Astrocyte (in vitro differentiated cells and primary cell): ENCODE measurements around the gene FGFRL1. TPM values are rescaled to one million over a fixed set of nuclear protein-coding genes. Genes with fewer than 3 reads are reported as not detected.

ENCODE experiments used
- DNase-seq: peaks from one replicate; pipeline ENCODE4 v3.0.0-alpha.2; 2010; ENCODE audit warnings: low read depth
- FAIRE-seq: peaks from 2 replicates; lab custom pipeline; 2011; peaks lifted over from hg19 to GRCh38; lab: Jason Lieb, UNC
- H2AFZ ChIP-seq: 2 replicates; pipeline ENCODE4 v1.6.0; 2012; ENCODE audit warnings: low read depth, low read length, inconsistent platforms
- H3K27ac ChIP-seq: 2 replicates; pipeline ENCODE4 v1.5.1; 2011; ENCODE audit warnings: low read depth, low read length, inconsistent platforms
- H3K27me3 ChIP-seq: 2 replicates; pipeline ENCODE4 v1.6.0; 2011; ENCODE audit warnings: low read length, inconsistent platforms; ENCODE audit not compliant: insufficient read depth
- H3K36me3 ChIP-seq: 2 replicates; pipeline ENCODE4 v1.5.1; 2011; ENCODE audit warnings: low read length, inconsistent platforms; ENCODE audit not compliant: insufficient read depth
- H3K4me1 ChIP-seq: 2 replicates; pipeline ENCODE4 v1.5.1; 2011; ENCODE audit warnings: low read length, inconsistent platforms; ENCODE audit not compliant: insufficient read depth
- H3K4me2 ChIP-seq: 2 replicates; pipeline ENCODE4 v1.6.0; 2012; ENCODE audit warnings: low read length, inconsistent platforms
- H3K4me3 ChIP-seq: 2 replicates; pipeline ENCODE4 v1.5.1; 2011; ENCODE audit warnings: low read depth, mild to moderate bottlenecking, low read length, inconsistent platforms; ENCODE audit not compliant: insufficient read depth
- H3K79me2 ChIP-seq: 2 replicates; pipeline ENCODE4 v1.6.0; 2012; ENCODE audit warnings: mild to moderate bottlenecking, low read length, inconsistent platforms; ENCODE audit not compliant: insufficient read depth
- H3K9ac ChIP-seq: 2 replicates; pipeline ENCODE4 v1.6.0; 2012; ENCODE audit warnings: mild to moderate bottlenecking, low read length, inconsistent platforms
- H3K9me3 ChIP-seq: 2 replicates; pipeline ENCODE4 v1.5.1; 2012; ENCODE audit warnings: low read depth, mild to moderate bottlenecking, low read length, inconsistent platforms; ENCODE audit not compliant: insufficient read depth
- H4K20me1 ChIP-seq: 2 replicates; pipeline ENCODE4 v1.6.0; 2012; ENCODE audit warnings: low read length, inconsistent platforms; ENCODE audit not compliant: insufficient read depth
- H3K27ac Mint-ChIP-seq: one replicate; pipeline ENCODE4 v1.8.0; 2021; ENCODE audit warnings: mild to moderate bottlenecking, mixed read lengths; ENCODE audit not compliant: unreplicated experiment
- H3K27me3 Mint-ChIP-seq: one replicate; pipeline ENCODE4 v1.8.0; 2021; ENCODE audit warnings: low read depth, mixed read lengths; ENCODE audit not compliant: unreplicated experiment
- H3K36me3 Mint-ChIP-seq: one replicate; pipeline ENCODE4 v1.8.0; 2021; ENCODE audit warnings: low read depth, mixed read lengths; ENCODE audit not compliant: unreplicated experiment
- H3K4me1 Mint-ChIP-seq: one replicate; pipeline ENCODE4 v1.8.0; 2021; ENCODE audit warnings: low read depth, mixed read lengths; ENCODE audit not compliant: unreplicated experiment
- H3K4me3 Mint-ChIP-seq: one replicate; pipeline ENCODE4 v1.8.0; 2021; ENCODE audit warnings: mild to moderate bottlenecking, moderate library complexity, mixed read lengths; ENCODE audit not compliant: unreplicated experiment
- H3K9me3 Mint-ChIP-seq: one replicate; pipeline ENCODE4 v1.8.0; 2021; ENCODE audit warnings: mild to moderate bottlenecking, mixed read lengths; ENCODE audit not compliant: unreplicated experiment
- CTCF ChIP-seq: IDR thresholded peaks from 2 replicates; pipeline ENCODE4 v1.5.1; 2011; ENCODE audit warnings: low read depth, mild to moderate bottlenecking, inconsistent platforms, low read length, moderate library complexity; ENCODE audit not compliant: insufficient read depth
- EZH2 ChIP-seq: IDR thresholded peaks from 2 replicates; pipeline ENCODE4 v1.6.1; 2012; ENCODE audit warnings: mild to moderate bottlenecking, low read length, inconsistent platforms; ENCODE audit not compliant: insufficient read depth
- total RNA-seq: library from RNA; stranded (reverse); gene quantifications from 2 replicates; pipeline ENCODE4 v1.2.1, GENCODE V29; 2021

Gene FGFRL1
- total RNA-seq, 1 donor from 2014 or later = 64.2 TPM

GRCh38 chr4:972651-973424 lies 38.6 kb upstream of the FGFRL1 start:
- Mint-ChIP-seq H3K36me3 (peaks cover 5% of the 10 kb centered on the region), H3K4me3 (peak overlapping the region; percentile 69), H3K9me3 (no peaks in the 10 kb centered on the region), H3K4me1 (no peaks in the 10 kb centered on the region), H3K27me3 (no peaks in the 10 kb centered on the region), H3K27ac (no peak overlapping the region)
- Histone ChIP-seq H3K79me2 (peaks cover 7% of the 10 kb centered on the region), H3K36me3 (no peaks in the 10 kb centered on the region), H3K9ac (peak overlapping the region; percentile 76), H2AFZ (peak overlapping the region; percentile 73), H3K9me3 (no peaks in the 10 kb centered on the region), H3K27ac (no peak overlapping the region), H4K20me1 (peaks cover 36% of the 10 kb centered on the region), H3K4me3 (peak overlapping the region; percentile 68), H3K27me3 (no peaks in the 10 kb centered on the region), H3K4me1 (peaks cover 10% of the 10 kb centered on the region), H3K4me2 (peak overlapping the region; percentile 94)
- TF ChIP-seq CTCF (no peak), EZH2 (no peak)
- FAIRE-seq = no peak
- DNase-seq = no peak

GRCh38 chr4:973431-974397 lies 37.7 kb upstream of the FGFRL1 start, which contains the start of gene DGKQ:
TSS of gene DGKQ (minus strand) at chr4:973569. CDS start at chr4:973482, 87 bp downstream.
- H3K27ac Mint-ChIP-seq = no peak within 1 kb of the TSS
- peaks cover 5% of the 10 kb centered on the region for H3K36me3 Mint-ChIP-seq
- Histone ChIP-seq H3K4me3 (peak within 1 kb of the TSS; percentile 68), H4K20me1 (peaks cover 31% of the 10 kb centered on the region), H3K27ac (no peak within 1 kb of the TSS), H3K27me3 (no peaks in the 10 kb centered on the region), H3K4me1 (peaks cover 10% of the 10 kb centered on the region), H3K79me2 (peaks cover 7% of the 10 kb centered on the region), H3K36me3 (no peaks in the 10 kb centered on the region), H2AFZ (peak within 1 kb of the TSS; percentile 78), H3K9me3 (no peaks in the 10 kb centered on the region), H3K9ac (peak within 1 kb of the TSS; percentile 76), H3K4me2 (peak within 1 kb of the TSS; percentile 94)
- peak; percentile 39 for DNase-seq
- no peak for FAIRE-seq
- TF ChIP-seq EZH2 (no peak), CTCF (no peak)
- no peaks in the 10 kb centered on the region for H3K4me1 Mint-ChIP-seq
- no peaks in the 10 kb centered on the region for H3K9me3 Mint-ChIP-seq
- H3K4me3 Mint-ChIP-seq = peak within 1 kb of the TSS; percentile 69
- no peaks in the 10 kb centered on the region for H3K27me3 Mint-ChIP-seq
